Amygdala (tissue), 56 donors: ENCODE measurements around the gene SDC1.

ENCODE experiments used
- DNase-seq, 56 donors: peaks; one replicate each; lab custom pipeline; 2025; lab: John Stamatoyannopoulos, UW

Gene SDC1

DNA sequence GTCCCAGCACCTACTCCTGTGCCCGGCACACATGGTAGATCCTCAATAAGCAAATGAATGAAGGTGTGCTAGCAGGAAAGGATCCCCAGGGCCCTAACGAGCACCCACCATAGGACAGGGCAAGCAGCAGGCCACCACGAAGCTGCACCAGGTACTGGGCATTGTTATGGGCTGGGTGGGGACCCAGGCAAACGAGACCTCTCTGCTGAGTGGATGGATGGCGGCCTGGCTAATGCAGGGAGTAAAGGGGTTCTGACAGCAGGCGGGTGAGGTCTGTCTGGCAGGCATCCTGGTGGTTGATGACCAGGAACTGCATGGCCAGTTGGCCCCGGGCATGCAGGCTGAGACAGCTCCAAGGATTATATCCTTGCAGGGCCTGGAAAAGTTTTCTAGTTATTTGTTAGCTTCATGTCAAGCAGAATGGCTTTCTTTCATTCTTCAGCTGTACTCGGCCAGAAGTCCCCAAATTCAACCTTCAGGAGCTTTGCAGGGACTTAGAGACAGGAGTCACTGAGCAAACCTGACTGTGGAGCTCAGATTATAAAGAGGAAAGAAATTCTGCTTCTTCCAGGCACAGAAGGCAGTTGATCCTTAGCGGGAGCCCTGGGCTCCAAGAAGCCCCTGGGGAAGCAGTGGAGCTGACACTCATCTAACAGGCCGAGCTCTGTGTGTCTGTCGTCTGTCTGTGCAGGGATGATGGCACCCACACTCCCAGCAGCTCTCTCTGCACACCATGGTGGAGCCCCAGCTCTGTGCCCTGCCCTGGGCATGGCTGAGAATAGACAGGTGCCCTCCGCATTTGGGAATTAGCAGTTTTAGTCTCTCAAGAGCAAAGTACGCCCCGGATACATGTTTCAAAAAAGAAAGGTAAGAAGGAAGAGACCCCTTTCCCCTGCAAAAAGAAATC lies 51.2 kb downstream of the SDC1 start:
- no peak for DNase-seq

DNA sequence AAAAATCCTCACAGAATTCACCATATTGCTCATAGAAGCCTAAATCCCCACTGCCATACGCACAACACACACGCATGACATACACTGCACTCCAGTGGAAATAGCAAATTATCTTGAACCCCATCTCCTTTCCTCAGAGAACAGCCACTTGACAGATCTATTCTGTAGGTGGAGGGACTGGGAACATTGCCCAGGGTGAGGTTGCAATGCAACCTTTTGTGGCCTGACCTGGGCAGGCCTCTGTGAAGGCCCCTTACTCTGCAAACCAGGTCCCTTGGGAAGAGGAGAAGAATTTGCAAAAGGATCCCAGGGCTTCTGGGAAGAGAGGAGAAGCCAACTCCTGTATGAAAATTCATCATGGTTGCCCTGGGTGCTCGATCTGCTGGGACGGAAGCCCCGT lies 51.9 kb downstream of the SDC1 start:
- no peak for DNase-seq

DNA sequence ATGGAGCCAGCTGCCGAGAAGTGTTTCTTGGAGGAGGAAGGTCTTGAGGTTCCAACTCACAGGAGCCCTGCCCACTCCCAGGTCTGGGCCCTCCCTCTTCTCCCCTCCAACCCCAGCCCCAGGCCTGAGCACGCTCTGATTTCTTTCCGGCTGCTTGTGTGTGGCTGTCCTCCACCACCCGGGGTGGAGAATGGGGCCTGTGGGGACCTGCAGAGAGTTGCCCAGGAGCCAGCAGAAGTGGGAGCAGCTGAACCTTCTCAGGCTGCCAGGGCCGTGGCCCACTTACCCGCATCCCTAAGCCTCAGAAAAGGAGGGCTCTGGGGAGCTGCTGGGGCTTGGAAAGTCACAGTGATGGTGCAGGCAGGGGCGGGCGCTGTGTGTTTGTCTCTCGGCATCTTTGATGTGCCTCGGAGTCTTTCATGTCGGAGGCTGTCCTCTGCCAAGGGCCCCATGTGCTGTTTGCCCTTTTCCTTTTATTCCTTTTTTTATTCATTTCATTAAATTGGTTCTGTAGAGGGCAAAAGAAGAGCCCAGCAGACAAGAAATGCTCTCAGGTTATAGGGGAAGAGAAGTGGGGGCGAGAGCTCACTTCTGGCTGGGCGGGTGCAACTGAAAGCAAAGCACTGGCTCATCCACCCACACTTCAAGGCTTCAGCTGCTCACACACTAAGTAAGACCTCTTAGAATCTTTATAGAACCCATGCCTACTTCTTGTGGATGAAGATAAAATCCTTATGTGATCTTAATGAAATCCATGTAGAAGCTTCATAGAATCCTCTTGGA lies 52.5 kb downstream of the SDC1 start:
- DNase-seq: no peak

DNA sequence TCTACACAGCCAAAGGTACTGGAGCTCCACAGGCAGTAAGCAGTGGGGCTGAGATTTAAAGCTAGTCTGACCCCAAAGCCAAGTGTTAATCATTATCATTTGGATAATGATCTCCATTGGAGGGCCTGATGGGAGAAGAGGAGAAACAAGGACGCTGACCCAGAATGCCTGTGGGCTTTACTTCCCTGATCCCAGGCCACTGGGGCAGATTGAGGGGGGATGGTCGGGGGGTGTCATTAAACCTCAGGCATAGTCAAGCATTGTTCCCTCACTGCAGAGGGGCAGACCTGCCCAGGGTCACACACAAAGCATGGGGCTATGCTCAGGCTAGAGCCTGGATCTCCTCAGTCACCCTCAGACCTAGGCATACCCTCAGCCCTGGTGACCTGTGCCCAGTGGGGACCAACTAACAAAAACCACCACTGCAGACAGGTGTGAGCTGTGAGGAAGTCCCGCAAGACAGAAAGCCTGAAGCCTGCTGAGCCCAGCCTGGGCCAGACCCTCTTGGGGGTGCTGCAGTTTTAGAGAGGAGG lies 53.4 kb downstream of the SDC1 start:
- no peak for DNase-seq

DNA sequence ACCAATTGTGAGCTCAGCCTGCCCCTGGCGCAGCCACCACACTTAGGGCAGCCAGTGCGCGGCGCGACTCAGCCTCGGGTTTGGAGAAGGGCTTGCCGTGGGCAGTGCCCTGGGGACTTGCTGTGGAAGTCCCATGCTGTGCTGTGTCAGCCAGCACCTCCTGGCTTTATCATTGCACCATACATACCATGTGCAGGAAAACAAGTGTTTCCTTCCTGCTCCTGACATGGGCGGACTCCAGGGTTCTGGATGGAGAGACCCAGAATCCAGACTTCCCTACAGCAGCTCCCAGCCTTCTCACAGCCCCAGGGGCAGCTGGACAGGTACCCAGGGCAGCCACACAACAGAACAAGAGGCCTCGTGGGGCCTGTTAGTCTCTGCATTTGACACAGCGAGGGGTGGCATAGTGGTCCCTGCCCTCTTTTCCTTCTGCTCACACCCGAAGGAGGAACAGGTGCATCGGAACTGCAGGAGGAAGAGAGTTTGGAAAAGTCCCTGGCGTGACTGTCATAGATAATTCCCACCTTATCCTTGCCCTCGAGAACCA lies 54.2 kb downstream of the SDC1 start:
- no peak for DNase-seq

DNA sequence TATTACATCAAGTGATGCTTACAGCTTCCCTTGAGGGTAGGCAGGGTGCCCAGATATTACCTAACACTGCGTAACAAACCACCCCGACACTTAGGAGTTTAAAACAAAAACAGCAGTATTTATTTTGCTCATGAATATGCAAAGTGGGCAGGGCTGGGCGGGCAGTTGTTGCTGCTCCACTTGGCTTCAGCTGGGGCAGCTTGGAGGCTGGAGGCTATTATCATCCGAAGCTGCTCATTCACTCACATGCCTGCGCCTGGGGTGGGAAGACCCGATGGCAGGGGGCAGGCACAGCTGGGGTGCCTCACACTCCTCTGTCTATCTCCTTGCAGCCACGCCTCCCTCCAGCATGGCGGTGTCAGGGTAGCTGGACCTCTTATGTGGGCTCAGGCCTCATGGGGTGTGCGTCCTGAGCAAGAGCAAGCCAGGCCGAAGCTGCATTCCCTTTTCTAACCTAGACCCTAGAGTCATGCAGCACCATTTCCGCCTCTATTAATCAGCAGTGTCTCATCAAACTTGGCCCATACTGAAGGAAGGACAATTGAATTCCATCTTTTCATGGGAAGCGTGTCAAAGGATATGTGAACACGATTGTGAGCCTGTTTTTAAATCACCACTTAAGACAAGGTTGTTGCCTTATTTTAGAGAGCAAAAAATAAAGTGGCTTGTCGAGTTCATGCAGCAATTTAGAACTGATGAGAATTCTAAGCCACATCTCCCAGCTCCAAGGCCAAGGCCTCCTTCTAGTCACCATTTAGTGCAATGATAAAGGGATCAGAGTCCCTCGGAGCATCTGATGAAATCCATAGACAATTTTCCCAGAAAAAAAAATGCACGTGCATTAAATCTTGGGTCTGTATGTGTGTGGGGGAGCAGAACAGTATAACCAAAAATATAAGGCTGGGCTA lies 54.9 kb downstream of the SDC1 start:
- no peak for DNase-seq

DNA sequence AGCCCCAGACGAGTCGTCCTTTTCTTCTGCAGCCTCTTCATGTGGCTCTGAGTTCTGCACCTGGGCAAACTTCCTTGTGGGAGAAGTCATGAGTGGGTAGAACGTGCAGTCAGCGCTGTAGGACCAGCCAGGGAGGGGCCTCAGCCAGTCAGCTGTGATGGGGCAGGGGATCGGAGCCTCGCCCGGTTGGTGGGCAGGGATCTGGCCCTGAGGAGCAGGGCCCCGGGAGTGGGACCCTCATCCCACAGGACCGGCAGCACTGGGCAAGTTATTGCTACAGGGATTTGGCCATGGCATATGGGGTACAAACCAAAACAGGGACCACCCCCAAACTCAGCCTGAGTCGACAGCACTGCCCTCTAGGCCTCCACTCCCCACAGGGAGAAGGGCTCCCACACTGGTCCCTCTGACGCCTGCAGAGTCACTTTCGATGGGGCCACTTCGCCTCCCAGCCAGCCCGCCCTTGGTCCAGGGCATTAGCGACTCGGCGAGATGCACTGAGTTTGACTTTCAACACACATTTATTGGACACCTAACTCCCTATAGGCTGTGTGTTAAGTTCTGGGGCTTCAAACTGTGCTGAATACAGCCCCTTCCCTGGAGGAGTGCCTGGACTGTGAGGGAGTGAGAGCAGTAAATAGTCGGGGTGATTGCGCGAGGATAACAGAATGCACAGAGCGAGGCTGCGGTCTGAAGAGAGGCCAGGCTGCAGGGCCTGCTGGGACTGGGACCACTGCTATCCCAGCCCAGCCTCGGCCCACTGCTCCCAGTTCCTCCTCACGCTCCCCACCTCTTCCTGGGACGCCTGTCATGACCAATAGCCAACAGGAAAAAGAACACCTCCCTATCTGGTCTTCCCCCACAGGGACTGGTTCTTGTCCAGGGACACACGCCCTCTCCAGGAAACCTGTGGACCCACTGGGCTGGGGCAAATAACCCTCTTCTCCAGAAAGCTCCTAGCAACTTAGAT lies 55.9 kb downstream of the SDC1 start:
- no peak for DNase-seq

DNA sequence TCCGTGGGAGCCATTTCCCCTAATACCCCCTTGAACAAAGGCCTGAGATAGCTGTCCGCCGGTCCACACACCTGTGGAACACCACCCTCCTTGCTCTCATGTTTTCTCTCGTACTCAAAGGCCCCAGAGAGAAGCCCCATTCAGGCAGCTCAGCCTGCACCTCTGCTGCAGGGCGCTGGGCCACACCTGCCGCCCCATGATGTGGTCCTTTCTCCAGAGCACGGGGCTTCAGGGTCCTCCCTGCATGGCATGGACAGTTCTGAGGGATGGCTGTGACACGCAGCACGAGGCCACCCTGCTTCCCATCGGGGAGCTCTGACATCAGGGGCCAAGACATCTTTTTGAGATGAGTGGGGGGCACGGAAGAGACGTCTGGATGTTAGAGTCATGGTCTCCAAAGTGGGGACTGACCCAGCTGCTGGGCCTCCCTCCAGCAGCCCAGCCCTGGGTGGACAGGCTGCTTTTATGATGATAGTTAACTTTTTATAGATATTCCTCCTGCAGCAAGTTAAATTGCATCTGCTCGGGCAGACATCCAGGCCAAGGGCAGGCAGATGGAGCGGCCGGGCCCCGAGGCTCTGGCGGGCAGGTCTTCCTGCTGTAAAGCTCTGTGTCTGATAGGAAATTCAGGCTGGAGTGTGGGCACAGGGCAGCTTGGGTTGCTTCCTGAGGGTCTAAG lies 56.7 kb downstream of the SDC1 start:
- no peak for DNase-seq

DNA sequence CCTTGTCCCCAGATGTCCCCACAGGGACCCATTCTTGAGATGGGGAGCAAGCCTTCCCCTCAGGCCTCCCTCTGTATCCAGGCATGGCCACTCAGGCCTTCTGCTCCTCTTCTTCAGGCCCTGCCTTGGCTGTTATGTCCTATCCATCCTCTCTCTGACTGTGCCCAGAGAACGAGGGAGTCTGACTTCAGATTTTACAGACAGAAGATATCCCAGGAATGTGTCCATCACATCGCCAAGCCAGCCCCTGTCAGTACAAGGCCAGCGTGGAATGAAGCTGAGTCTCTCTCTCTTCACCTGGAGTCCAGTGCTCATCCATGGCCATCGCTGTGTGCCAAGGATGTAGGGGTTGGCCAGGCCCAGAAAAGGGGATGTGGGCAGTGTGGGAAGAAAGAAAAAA lies 57.6 kb downstream of the SDC1 start:
- DNase-seq: no peak

DNA sequence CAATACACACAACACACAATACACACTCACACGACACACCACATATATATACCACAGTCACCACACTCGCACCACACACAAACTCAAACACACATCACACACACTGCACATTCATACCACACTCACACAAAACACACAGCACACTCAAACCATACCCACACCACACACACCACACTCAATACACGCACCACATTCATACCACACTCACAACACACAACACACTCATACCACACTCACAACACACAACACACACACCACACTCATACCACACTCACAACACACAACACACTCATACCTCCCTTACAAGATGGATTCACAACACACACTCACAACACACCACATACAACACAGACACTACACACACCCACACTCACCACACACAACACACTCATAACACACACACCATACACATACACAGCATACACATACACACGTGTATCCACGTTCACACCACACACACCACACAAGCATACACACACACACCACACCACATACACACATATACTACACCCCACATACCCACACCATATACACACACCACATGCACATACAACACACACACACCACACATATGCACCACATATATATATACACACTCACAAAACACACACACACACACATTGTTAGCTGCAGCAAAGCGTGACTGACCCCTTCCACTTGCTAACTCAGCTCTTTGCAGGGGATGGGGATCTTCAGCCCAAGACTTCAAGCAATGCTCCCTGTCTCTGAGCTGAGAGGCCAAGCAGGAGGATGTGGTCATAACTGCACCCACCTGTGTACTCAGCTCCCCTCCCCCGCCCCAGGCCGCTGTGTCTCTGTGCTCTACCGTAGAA lies 59.0 kb downstream of the SDC1 start:
- DNase-seq: no peak

DNA sequence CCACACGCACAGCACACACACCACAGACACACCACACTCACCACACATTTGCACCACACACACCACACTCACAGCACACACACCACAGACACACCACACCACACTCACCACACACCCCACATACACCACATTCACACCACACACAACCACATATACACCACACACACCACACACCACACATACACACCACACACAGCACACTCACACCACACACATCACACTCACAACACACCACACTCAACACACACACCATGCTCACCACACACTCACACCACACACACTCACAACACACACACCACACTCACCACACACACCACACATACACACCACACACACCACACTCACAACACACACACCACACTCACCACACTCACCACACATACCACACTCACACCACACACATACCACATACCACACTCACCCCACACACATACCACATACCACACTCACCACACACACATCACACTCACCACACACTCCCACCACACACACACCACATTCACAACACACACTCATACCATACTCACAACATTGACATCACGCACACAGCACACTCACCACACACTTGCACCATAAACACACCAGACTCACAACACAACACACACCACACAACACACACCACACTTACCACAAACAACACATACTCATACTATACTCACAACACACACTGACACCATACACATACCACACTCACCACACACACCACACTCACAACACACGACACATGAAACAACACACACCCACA lies 60.0 kb downstream of the SDC1 start:
- DNase-seq: no peak

DNA sequence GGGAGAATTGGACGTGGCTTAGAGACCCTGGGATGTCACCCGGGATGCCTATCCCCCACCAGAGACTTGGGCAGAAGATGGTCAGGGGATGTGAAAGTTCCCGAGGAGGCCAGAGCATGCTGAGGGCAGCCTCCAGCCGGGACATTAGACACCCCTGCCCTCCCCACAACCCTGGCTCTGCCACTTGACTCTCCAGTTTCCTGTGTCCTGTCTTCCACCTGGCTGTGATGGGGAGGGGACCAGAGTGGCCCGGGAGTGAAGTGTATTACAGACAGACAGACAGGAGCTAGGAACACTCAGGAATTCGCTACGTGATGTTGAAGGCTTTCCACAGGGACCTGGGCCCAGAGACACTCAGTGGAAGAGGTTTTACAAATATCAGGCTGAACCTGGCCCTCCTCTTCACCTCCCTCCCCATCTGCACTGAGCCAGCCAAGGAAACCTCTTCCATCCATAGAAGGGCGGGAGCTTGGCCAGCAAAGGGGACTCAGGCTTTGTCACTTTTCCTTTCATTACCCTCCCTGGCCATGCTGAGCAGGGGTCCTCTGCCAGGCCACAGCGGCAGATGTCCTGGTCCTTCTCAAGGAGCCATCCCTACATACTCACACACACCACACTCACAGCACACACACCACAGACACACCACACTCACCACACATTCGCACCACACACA lies 60.7 kb downstream of the SDC1 start:
- DNase-seq: no peak

DNA sequence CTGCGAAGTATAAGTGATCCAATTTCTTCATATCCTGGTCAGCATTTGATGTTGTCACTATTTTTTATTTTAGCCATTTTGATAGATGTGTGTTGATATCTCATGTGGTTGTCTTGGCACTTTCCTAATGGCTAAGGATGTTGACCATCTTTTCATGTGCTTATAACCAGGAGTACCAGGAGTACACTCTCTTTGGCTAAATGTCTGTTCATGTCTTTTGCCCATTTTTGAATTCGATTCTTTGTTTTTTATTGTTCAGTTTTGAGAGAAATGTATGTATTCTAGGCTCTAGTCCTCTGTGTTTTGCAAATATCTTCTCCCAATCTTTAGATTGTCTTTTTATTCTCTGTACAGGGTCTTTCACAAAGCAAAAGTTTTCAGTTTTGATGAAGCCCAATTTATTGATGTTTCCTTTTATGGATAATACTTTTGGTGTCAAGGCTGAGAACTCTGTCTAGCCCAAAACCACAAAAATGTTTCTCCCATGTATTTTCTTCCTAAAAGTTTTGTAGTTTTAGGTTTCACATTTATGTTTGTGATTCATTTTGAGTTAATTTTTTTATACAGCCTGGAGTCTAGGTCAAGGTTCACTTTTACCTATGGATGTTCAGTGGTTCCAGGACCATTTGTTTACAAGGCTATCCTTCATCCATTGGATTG lies 65.4 kb downstream of the SDC1 start:
- DNase-seq: no peak

DNA sequence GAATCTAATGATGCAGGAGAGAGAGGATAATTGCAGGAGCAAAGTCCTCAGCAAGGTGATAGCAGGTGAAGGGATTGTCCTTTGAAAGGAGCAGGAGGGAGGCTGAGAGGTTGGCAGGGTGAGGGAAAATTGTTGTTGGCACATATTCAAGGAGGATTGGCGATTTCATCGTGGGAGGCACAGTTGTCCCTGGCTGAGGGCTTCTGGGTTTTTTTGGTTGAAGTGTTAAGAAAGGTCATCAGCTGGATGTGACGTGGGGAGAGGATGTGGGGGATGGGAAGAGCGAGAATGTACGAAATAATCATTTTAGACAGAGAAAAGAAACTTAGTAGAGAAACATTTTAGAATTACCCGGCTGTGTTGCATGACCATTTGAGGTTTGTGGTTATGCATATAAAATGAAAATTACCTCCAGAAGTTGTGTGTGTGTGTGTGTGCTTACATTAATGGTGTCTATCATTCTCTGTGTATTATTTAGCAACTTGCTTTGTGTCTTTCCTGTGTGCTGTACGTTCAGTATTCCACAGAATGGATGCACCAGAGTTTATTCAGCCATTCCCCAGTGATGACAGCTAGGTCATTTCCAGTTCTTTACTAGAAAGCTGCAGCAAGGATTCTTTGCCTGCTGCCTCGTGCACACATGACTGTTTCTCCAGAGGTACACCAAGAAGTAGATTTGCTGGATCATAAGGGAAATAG lies 67.6 kb downstream of the SDC1 start:
- DNase-seq: no peak

DNA sequence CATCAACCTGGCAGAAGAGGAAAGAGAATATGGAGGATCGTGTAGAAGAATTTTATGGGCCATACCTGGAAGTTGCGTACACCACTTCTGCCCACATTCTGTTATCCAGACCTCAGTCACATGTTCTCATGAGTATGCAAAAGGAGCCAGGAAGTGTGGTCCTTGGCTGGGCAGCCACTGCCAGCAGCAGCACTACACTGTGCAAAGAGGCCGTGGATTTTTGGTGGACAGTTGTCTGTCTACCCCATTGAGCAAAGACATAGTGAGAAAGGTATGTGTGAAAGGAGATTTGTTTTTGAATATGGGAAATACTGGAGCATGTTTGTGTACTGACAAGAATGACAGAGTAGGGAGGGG lies 68.1 kb downstream of the SDC1 start:
- DNase-seq: no peak
